ENCODE data around the gene ANK2.

Gene ANK2

GRCh38 chr4:113109106-113109718 is 59.8 kb downstream of the ANK2 start:
- TF ChIP-seq CTCF (IDR thresholded peaks at IDR 0.05; ENCODE audit: low read depth, low read length): no peak
- no peak overlapping the region for H3K4me3 ChIP-seq (ENCODE audit: low read depth, low read length)
- DNase-seq (ENCODE audit: low read depth, low spot score): no peak
- in situ Hi-C loops (cut with HindIII; ENCODE audit: low sequenced_read_pairs): no loop called here

DNA sequence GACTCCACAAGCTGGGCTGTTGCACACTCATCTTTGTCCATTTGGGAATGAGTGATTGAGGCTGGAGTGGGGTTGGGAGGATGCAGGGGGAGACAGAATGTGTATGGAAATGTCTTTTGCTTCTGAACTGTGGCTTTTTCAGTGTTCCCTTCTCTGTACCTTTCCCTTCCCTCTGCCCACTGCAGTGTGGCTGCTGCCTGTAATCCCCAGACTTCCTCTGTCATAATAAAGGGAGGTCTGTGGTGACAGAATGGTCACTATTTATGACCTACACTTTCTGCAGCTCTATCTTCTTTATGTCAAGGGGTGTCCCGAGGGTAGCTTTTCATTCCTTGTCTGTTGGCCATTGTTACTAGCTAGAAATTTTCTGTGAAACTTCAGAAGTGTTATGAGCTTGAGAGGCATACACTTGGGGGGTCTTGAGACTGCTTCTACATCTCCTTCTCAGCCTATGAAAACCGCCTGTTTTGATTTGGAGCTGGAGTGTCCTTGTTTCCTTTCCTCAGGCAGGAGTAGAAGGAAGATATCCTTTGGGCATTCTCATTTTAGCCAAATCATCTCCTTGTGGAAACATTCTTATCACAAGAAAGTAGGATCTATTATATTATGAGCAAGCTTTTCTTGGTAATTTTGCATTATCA is 63.0 kb downstream of the ANK2 start:
- in situ Hi-C loops (cut with HindIII; ENCODE audit: low sequenced_read_pairs): no loop called here
- DNase-seq (ENCODE audit: low read depth, low spot score): no peak
- no peak for TF ChIP-seq CTCF (IDR thresholded peaks at IDR 0.05; ENCODE audit: low read depth, low read length)
- H3K4me3 ChIP-seq (ENCODE audit: low read depth, low read length): no peak overlapping the region

GRCh38 chr4:113113151-113113550 is 63.7 kb downstream of the ANK2 start:
- in situ Hi-C loops (cut with HindIII; ENCODE audit: low sequenced_read_pairs): no loop called here

DNA sequence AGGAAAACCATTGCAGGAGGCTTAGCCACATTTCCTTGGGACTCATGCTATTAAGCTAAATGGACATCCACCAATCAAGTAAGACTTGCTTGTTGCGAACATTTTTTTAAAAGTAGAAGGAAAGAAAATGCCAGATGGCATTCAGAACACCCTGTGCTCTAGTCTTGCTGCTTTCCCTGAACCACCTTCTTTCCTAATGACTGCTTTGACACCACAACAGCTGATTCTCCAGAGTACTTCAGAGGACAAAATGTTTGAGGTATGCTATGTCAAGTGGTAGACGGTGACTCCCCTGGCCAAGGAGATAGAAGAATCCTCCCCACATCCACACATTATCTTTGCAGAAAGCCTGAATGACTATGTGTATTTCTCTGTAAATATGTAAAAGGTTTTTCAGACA is 65.4 kb downstream of the ANK2 start:
- in situ Hi-C loops (cut with HindIII; ENCODE audit: low sequenced_read_pairs): no loop called here
- DNase-seq (ENCODE audit: low read depth, low spot score): no peak
- no peak for TF ChIP-seq CTCF (IDR thresholded peaks at IDR 0.05; ENCODE audit: low read depth, low read length)

More at GRCh38 chr4:113113151-113113550, 63.7 kb downstream of the ANK2 start:
- DNase-seq (ENCODE audit: low read depth, low spot score): no peak
- no peak overlapping the region for H3K4me3 ChIP-seq (ENCODE audit: low read depth, low read length)
- TF ChIP-seq CTCF (IDR thresholded peaks at IDR 0.05; ENCODE audit: low read depth, low read length): no peak

GRCh38 chr4:113116414-113117357 is 67.2 kb downstream of the ANK2 start:
- in situ Hi-C loops (cut with HindIII; ENCODE audit: low sequenced_read_pairs): no loop called here
- DNase-seq (ENCODE audit: low read depth, low spot score): peak; percentile 29
- no peak for TF ChIP-seq CTCF (IDR thresholded peaks at IDR 0.05; ENCODE audit: low read depth, low read length)
- no peak overlapping the region for H3K4me3 ChIP-seq (ENCODE audit: low read depth, low read length)

More for the DNA sequence above, 65.4 kb downstream of the ANK2 start:
- H3K4me3 ChIP-seq (ENCODE audit: low read depth, low read length): no peak overlapping the region

- no peak overlapping the region for H3K4me3 ChIP-seq (ENCODE audit: low read depth, low read length)
- in situ Hi-C loops (cut with HindIII; ENCODE audit: low sequenced_read_pairs): no loop called here
- TF ChIP-seq CTCF (IDR thresholded peaks at IDR 0.05; ENCODE audit: low read depth, low read length): no peak
- DNase-seq (ENCODE audit: low read depth, low spot score): no peak
These were observed 67.9 kb downstream of the ANK2 start for GRCh38 chr4:113117358-113117702.
